IPS DF 4.7 (cell line): Measurements from ENCODE around the gene TLE1.

Source experiments
- DNase-seq: peaks from one replicate; pipeline ENCODE4 v3.0.0-alpha.2; 2013; ENCODE audit warnings: low spot score; ENCODE audit errors: extremely low read depth

Gene TLE1

DNA sequence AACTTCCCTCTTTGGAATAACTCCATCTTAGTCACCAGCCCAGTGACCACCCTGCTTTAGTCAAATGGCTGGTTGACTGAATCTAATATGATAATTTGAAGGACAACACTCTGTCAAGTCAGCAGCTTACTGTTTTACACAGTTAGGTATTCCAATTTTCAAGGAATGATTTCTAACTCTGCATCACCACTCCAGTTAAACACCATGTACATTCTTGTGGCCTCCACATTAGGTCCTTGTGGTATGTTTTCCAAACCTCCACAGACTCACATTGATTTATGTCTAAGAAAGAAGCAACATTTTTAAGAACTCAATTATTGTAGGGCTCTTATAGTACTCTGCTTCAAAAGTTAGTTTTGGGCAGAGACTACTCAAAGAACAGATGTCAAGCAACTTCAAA lies 110.7 kb downstream of the TLE1 start:
- DNase-seq, result no peak

DNA sequence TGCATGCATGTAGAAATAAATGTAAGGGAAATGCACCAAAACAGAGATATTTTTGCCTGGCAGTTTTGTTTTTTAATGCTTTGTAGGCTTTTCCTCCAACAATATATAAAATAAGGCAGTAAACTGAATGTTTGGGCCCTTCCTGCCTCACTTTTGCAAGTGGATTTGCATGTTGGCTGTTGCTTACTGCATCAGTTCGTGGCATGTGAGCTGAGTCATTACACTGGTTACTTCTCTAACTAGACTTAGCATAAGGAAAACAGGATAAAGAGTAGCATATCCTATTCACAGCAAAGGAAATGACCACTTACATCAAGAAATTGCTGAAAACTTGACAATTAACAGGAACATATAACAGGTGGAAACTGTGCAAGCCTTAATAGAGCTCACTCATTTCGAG lies 113.4 kb downstream of the TLE1 start:
- no peak for DNase-seq

GRCh38 chr9:81574405-81574804 lies 114.9 kb downstream of the TLE1 start:
- no peak for DNase-seq

- no peak for DNase-seq
These were observed 115.7 kb downstream of the TLE1 start for GRCh38 chr9:81573415-81574321.

- no peak for DNase-seq
These were observed 119.3 kb downstream of the TLE1 start for GRCh38 chr9:81570083-81570482.

DNA sequence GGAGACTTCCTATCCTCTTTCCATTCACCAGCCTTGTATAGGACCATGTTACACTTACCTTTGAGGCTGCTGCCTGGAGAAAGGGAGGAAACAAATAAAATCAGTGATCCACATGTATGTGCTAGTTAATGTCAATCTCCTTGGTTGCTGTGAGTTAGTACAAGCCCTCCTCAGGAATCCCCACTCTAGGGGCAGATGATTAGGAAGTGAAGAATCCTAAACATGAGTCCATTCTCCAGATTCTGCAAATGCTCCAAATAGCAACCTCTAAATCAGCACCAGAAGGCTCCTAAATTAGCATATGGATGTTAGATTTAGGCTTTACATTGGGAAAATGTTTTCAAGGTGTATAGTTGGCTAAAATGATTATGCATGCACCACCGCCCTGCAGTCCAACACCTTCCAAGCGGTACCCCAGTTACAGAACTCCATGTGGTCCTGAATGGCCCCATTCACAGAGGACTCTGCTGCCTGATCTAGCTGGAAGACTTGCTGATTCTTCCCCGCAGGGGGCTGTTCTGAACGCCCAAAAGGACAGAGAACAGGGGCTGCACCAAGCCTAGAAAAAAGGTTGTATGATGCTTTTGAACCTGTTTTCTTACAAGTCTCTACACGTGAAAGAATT lies 123.2 kb downstream of the TLE1 start:
- no peak for DNase-seq

GRCh38 chr9:81565609-81566008 lies 123.7 kb downstream of the TLE1 start:
- DNase-seq, result no peak

GRCh38 chr9:81565144-81565543 lies 124.2 kb downstream of the TLE1 start:
- DNase-seq, result no peak

DNA sequence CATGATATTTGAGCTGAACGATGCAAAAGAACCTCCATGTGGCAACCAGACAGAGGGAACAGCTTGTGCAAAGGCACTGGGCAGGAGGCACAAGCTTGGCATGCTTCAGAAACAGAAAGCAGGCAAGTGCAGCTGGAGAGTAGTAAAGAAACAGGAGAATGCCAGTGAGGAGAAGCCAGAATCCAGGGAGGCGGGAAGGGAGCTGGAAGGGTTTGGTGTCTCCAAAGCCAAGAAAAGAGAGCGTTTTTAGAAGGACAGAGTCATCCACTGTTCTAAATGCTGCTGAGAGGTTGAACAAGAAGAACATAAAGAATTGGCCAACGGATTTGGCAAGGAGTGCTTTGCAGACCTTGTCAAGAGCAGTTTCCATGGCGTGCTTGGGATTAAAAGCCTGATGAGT lies 124.7 kb downstream of the TLE1 start:
- no peak for DNase-seq

DNA sequence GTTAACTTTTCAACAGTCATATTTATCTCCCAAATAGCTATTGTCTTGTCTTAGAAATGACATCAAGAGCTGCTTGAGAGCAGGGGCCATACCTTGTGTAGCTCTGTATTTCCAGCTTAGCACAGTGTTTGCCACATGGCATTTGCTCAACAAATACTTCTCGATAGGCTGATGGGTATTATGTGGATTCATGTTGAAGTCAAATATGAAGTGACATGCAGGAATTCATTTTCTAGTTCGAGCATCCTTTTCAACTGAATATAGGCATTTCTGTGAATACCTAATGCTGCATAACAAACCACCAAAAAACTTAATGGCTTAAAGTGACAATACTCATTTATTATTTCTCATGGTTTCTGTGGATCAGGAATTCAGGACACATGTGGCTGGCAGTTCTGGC lies 125.6 kb downstream of the TLE1 start:
- no peak for DNase-seq

GRCh38 chr9:81563020-81563407 lies 126.3 kb downstream of the TLE1 start:
- DNase-seq, result no peak

GRCh38 chr9:81562231-81563019 lies 126.9 kb downstream of the TLE1 start:
- DNase-seq, result no peak

GRCh38 chr9:81560851-81561732 lies 128.3 kb downstream of the TLE1 start:
- no peak for DNase-seq

DNA sequence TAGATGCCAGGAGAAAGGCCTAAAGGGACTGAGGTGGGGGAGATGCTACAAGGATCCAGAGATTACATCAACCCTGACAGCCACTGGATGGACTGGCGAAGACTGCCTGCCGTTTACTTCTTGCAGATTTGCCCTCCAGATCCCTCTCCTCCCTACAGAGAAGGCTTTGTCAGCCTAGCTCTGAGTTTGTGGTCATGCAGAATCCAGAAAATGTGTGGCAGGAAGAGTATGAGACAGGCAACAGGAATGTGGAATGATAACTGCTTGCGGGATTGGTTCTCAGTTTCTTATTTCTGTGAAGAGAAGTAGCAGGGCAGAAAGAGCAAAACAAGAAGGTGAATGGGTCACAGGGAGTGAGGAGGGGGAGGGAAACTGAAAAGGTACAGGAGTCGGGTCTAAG lies 129.6 kb downstream of the TLE1 start:
- DNase-seq, result no peak

DNA sequence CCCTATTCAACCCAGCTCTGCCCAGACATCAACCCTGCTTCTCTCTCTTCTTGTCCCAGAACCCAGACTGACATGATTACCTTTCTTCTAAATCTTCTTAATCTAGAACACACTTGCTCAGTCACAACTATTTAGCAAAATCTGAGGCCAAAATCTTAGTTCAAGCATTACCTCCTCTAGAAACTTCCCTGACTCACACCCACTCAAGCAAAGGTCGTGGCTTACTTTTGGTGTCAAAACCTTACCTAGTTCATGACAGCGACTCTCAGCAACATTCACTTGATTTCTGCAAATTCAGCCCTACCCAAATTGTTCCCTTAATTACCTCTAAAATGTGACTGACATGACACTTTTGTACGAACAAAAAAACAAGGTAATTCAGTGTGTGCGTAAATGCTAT lies 130.2 kb downstream of the TLE1 start:
- DNase-seq, result no peak

DNA sequence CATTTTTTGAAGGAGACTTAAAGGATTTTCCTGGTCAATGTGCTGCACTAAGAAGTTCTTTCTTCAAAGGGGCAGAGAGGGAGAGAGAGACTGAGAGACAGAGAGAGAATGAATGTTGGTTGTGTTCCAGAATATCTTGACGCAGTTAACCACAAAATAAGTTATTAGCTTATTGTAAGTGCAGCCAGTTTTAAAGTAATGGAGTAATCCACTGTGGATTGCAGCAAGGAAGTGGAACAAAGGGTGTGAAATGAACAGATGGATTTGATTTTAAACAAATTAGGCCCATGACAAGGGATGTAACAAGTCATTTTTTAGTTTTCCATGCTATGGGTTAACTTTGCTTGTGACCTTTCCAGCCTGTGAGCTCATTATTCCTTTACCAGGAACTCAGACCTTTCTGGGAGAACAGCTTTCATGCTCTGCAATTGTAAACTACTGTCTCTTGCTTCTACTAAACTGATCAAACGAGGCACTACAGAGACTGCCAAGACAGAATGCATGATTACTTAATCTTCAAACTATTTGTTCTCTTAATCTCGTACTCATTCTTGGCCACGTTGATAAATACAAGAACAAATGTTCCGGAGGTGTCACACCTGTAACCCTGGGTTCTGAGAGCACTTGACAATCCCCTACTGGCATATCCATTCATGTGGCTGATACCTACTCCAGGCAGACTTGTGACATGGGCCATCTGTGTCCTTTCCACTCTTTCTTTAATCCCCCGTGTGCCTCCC lies 131.1 kb downstream of the TLE1 start:
- no peak for DNase-seq

DNA sequence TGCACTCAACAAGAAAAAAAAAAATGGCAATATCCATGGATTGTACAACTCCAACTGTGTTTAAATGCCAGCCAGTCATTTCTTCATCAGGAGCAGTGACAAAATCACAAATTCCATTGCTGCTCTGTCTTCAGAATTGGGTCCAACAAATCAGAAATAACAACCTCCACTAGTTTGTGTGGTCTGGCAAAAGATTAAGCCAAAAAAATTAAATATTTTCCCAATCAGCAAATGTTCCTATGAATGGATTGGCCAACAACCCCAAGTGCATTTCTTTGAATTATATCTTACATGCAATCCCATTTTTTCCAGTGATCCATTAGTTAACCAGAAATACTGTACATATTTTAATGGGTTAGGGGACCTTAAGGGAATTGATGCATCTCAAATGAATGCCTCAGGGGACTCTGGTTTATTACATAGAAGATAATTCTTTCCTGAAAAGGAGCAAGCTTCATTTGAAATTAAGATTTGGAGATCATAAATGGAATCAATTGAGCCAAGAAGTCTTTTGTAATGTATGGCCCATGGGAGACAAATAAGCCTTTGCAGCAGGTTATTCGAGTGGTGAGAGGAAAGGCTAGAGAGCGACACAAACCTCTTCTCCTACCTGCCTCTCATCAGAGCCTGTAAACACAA lies 131.8 kb downstream of the TLE1 start:
- no peak for DNase-seq

- no peak for DNase-seq
These were observed 132.4 kb downstream of the TLE1 start for GRCh38 chr9:81556923-81557322.

GRCh38 chr9:81552581-81552991 lies 136.8 kb downstream of the TLE1 start:
- no peak for DNase-seq

- DNase-seq, result no peak
These were observed 139.2 kb downstream of the TLE1 start for GRCh38 chr9:81550207-81550583.
